H1 (cell line): Measurements from ENCODE around the gene UBE2H. TPM values are rescaled to one million over a fixed set of nuclear protein-coding genes. Genes with fewer than 3 reads are reported as not detected.

Experiments
- CTCF ChIA-PET: fragments of 300-600 bp; sonication (Branson Sonifier 250); formaldehyde crosslinking; loops from one replicate; lab custom pipeline; 2021; ENCODE audit not compliant: partially characterized antibody; lab: Charles Lee
- POLR2A ChIA-PET: fragments of 300-600 bp; sonication (Branson Sonifier 250); formaldehyde crosslinking; loops from one replicate; lab custom pipeline; 2021; ENCODE audit warnings: inconsistent platforms; ENCODE audit not compliant: partially characterized antibody; lab: Charles Lee
- DNase-seq, 2 experiments: peaks; one replicate each; pipeline versions ENCODE4 v3.0.0 to v3.0.0-alpha.2; 2010 to 2022; ENCODE audit warnings: low spot score in 2 of 2, low read depth in 1 of 2, mixed read lengths in 1 of 2
- FAIRE-seq: peaks from 2 replicates; lab custom pipeline; 2011; peaks lifted over from hg19 to GRCh38; lab: Jason Lieb, UNC
- H2AFZ ChIP-seq: 2 replicates; pipeline ENCODE4 v1.8.1; 2012; ENCODE audit warnings: low read length, inconsistent platforms
- H2AK5ac ChIP-seq: 2 replicates; pipeline ENCODE4 v1.6.1; 2013; ENCODE audit warnings: low read depth, low read length
- H2BK120ac ChIP-seq: replicated peaks from 2 replicates; pipeline ENCODE3; 2013; ENCODE audit warnings: low read depth, low read length, inconsistent platforms
- H2BK12ac ChIP-seq: 2 replicates; pipeline ENCODE4 v1.6.1; 2013; ENCODE audit warnings: low read depth, low read length
- H2BK15ac ChIP-seq: 2 replicates; pipeline ENCODE4 v1.6.1; 2013; ENCODE audit warnings: low read length
- H2BK20ac ChIP-seq: 2 replicates; pipeline ENCODE4 v1.6.1; 2013; ENCODE audit warnings: low read length
- H2BK5ac ChIP-seq: 2 replicates; pipeline ENCODE4 v1.6.1; 2013; ENCODE audit warnings: low read depth, low read length
- H3K14ac ChIP-seq: 2 replicates; pipeline ENCODE4 v1.6.1; 2013; ENCODE audit warnings: inconsistent platforms; ENCODE audit not compliant: insufficient read length
- H3K18ac ChIP-seq: 2 replicates; pipeline ENCODE4 v1.6.1; 2013; ENCODE audit warnings: low read length; ENCODE audit errors: extremely low read depth
- H3K23ac ChIP-seq: 2 replicates; pipeline ENCODE4 v1.6.1; 2013; ENCODE audit warnings: inconsistent platforms; ENCODE audit not compliant: insufficient read length
- H3K23me2 ChIP-seq: 2 replicates; pipeline ENCODE4 v1.6.1; 2013; ENCODE audit warnings: low read depth, low read length
- H3K27ac ChIP-seq: 2 replicates; pipeline ENCODE4 v1.6.1; 2011; ENCODE audit warnings: low read depth, low read length, inconsistent platforms
- H3K27me3 ChIP-seq, 4 experiments: replicated peaks in 1 of 4; 1 replicate in 1 of 4; 2 replicates in 3 of 4; pipeline versions ENCODE4 v1.6.1 to v1.8.1; 2011 to 2013; ENCODE audit warnings: low read length in 3 of 4, mild to moderate bottlenecking in 3 of 4, inconsistent platforms in 2 of 4, mixed read lengths in 2 of 4, moderate library complexity in 1 of 4; ENCODE audit not compliant: control insufficient read depth in 3 of 4, insufficient read depth in 3 of 4; ENCODE audit errors: extremely low read depth in 1 of 4
- H3K36me3 ChIP-seq, 4 experiments: 2 replicates each; pipeline versions ENCODE4 v1.6.1 to v1.8.1; 2011 to 2013; ENCODE audit warnings: mild to moderate bottlenecking in 4 of 4, low read length in 3 of 4, moderate library complexity in 2 of 4, control low read depth in 1 of 4, inconsistent platforms in 1 of 4; ENCODE audit not compliant: insufficient read depth in 4 of 4, control insufficient read depth in 2 of 4
- H3K4ac ChIP-seq: replicated peaks from 2 replicates; pipeline ENCODE3; 2013; ENCODE audit warnings: low read length, low read depth, mixed read lengths, inconsistent platforms; ENCODE audit not compliant: insufficient read length
- H3K4me1 ChIP-seq, 4 experiments: replicated peaks in 1 of 4; 1 replicate in 1 of 4; 2 replicates in 3 of 4; pipeline versions ENCODE4 v1.6.1 to v1.8.1; 2011 to 2013; ENCODE audit warnings: low read length in 3 of 4, inconsistent platforms in 2 of 4, mixed read lengths in 1 of 4; ENCODE audit not compliant: insufficient read depth in 4 of 4, control insufficient read depth in 3 of 4
- H3K4me2 ChIP-seq, 2 experiments: 2 replicates each; pipeline versions ENCODE4 v1.6.1 to v1.8.1; 2011 to 2013; ENCODE audit warnings: low read depth in 2 of 2, low read length in 2 of 2, control low read depth in 1 of 2, inconsistent platforms in 1 of 2, mild to moderate bottlenecking in 1 of 2; ENCODE audit not compliant: insufficient read depth in 1 of 2
- H3K4me3 ChIP-seq, 4 experiments: fragments of 200-600, 300-600 bp in 1 of 4; sonication (generic), shearing (Covaris generic), sonication (Bioruptor Twin) in 1 of 4; 2 replicates each; pipeline versions ENCODE4 v1.5.1 to v1.8.1; 2011 to 2016; ENCODE audit warnings: low read length in 4 of 4, low read depth in 3 of 4, control low read depth in 2 of 4, inconsistent platforms in 2 of 4, mild to moderate bottlenecking in 2 of 4, mixed read lengths in 1 of 4, moderate library complexity in 1 of 4; ENCODE audit not compliant: insufficient read depth in 2 of 4; ENCODE audit errors: extremely low read depth in 1 of 4
- H3K56ac ChIP-seq: replicated peaks from 2 replicates; pipeline ENCODE3; 2013; ENCODE audit warnings: low read depth, mild to moderate bottlenecking, mixed read lengths, low read length, inconsistent platforms; ENCODE audit not compliant: insufficient read length
- H3K79me1 ChIP-seq: 2 replicates; pipeline ENCODE4 v1.6.1; 2013; ENCODE audit warnings: low read depth, low read length, control low read depth
- H3K79me2 ChIP-seq, 2 experiments: 2 replicates each; pipeline versions ENCODE4 v1.6.1 to v1.8.1; 2012 to 2013; ENCODE audit warnings: low read length in 2 of 2, mild to moderate bottlenecking in 2 of 2, inconsistent platforms in 1 of 2; ENCODE audit not compliant: insufficient read depth in 2 of 2, control insufficient read depth in 1 of 2
- H3K9ac ChIP-seq, 4 experiments: replicated peaks in 1 of 4; 1 replicate in 1 of 4; 2 replicates in 3 of 4; pipeline versions ENCODE4 v1.6.1 to v1.8.1; 2011 to 2013; ENCODE audit warnings: low read depth in 3 of 4, low read length in 3 of 4, control low read depth in 2 of 4, mild to moderate bottlenecking in 2 of 4, moderate library complexity in 2 of 4, inconsistent platforms in 1 of 4; ENCODE audit errors: extremely low read depth in 1 of 4
- H3K9me3 ChIP-seq, 2 experiments: 2 replicates each; pipeline versions ENCODE4 v1.6.1 to v1.8.1; 2012 to 2013; ENCODE audit warnings: mild to moderate bottlenecking in 2 of 2, moderate library complexity in 2 of 2, control low read depth in 1 of 2, inconsistent platforms in 1 of 2, low read depth in 1 of 2, low read length in 1 of 2, mixed read lengths in 1 of 2; ENCODE audit not compliant: insufficient read depth in 2 of 2
- H4K20me1 ChIP-seq, 2 experiments: replicated peaks in 1 of 2; 2 replicates each; pipeline versions ENCODE3 to v1.8.1; 2011 to 2013; ENCODE audit warnings: inconsistent platforms in 2 of 2, low read length in 2 of 2, mild to moderate bottlenecking in 1 of 2; ENCODE audit not compliant: insufficient read depth in 2 of 2, control insufficient read depth in 1 of 2
- H4K5ac ChIP-seq: 2 replicates; pipeline ENCODE4 v1.6.1; 2013; ENCODE audit warnings: low read length, low read depth, mixed read lengths, inconsistent platforms; ENCODE audit not compliant: insufficient read length
- H4K8ac ChIP-seq: 2 replicates; pipeline ENCODE4 v1.8.0; 2013; ENCODE audit warnings: mild to moderate bottlenecking, moderate library complexity, low read length, inconsistent platforms; ENCODE audit not compliant: insufficient read depth; ENCODE audit errors: extremely low read depth
- H4K91ac ChIP-seq: replicated peaks from 2 replicates; pipeline ENCODE3; 2013; ENCODE audit warnings: low read length, mixed read lengths, inconsistent platforms; ENCODE audit not compliant: insufficient read length
- GABPA ChIP-seq: IDR thresholded peaks from 2 replicates; pipeline ENCODE4 v1.6.1; 2011; ENCODE audit warnings: mild to moderate bottlenecking, low read length, moderate library complexity, borderline replicate concordance; ENCODE audit not compliant: insufficient read depth
- KDM4A ChIP-seq: IDR thresholded peaks from one replicate; pipeline ENCODE4 v1.7.1; 2012; ENCODE audit warnings: low read depth, mild to moderate bottlenecking, moderate library complexity, low read length, inconsistent platforms; ENCODE audit not compliant: severe bottlenecking
- WGBS, 2 experiments: shearing (Covaris generic) in 1 of 2; methylation state at CpG; one replicate each; pipeline versions ENCODE4 v1.1.6 to v1.1.7; 2013 to 2015; ENCODE audit warnings: low lambda C conversion rate in 2 of 2, mixed read lengths in 2 of 2, inconsistent platforms in 1 of 2, low coverage in 1 of 2, missing lambda C conversion rate in 1 of 2; ENCODE audit not compliant: insufficient replicate concordance in 2 of 2, insufficient coverage in 1 of 2, insufficient read length in 1 of 2; ENCODE audit errors: extremely low coverage in 1 of 2, missing lambda C conversion rate in 1 of 2; 5-methylcytosine and 5-hydroxymethylcytosine counted together
- polyA plus RNA-seq, 7 experiments: library from polyadenylated mRNA; depleted of rRNA in 3 of 7; stranded (reverse) in 5 of 7; unstranded in 2 of 7; fragments of >200 nt in 5 of 7; fragments of 200-250 nt in 2 of 7; gene quantifications; 1 replicate in 5 of 7; 2 replicates in 1 of 7; 4 replicates in 1 of 7; pipeline versions ENCODE4 v1.2.1 to v1.2.3, GENCODE V29; 2011 to 2013; ENCODE audit warnings: missing spikeins in 2 of 7, mixed read lengths in 2 of 7
- total RNA-seq: library from RNA; stranded (reverse); fragmentation: NEBNext Ultra II Directional; extraction: Animal tissue kit (Norgen Biotek cat#: 25700); gene quantifications from 2 replicates; pipeline ENCODE4 v1.2.1, GENCODE V29; 2021
- TF ChIP-seq, protein P1 (sequence below): IDR thresholded peaks from 2 replicates; pipeline ENCODE4 v1.6.1; 2011; ENCODE audit warnings: low read depth, mild to moderate bottlenecking, low read length; ENCODE audit not compliant: insufficient read depth

The UBE2H gene
- total and polyA plus RNA-seq, 2 of the 8 experiments (the other 6 are each of a cell fraction or from before 2014, with no cell fraction given), result 30.6 to 62.2 TPM

DNA sequence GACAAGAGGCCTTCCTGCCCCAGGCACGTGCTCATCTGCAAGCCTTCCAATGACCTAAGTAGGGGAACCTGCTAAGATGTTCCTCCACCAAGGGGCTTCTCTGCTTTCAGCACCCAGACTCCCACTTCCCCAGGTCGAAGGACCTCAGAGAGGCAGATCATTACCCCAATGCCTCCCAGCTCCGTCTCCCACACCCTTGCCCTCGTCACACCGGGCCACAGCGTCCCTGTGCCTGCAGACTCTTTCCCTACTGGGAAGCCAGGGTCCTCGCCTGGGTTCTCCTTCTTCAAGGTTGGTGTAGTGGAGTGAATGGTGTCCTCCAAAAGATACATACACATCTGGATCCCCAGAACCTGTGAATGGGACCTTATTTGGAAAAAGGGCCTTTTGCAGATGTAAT, 151.9 kb downstream of the UBE2H start:
- H3K9me3 ChIP-seq, result no peaks in the 10 kb centered on the region
- no peak overlapping the region for H4K91ac ChIP-seq
- H3K23me2 ChIP-seq, result no peaks in the 10 kb centered on the region
- WGBS, 2 experiments, result 88% methylated on average over 7 of the region's 7 CpGs; no CpG with 5 or more reads in 1 of the 2 experiments
- H3K56ac ChIP-seq, result no peak overlapping the region
- no peak overlapping the region for H3K4me2 ChIP-seq
- no peaks in the 10 kb centered on the region for H3K79me2 ChIP-seq
- H2BK15ac ChIP-seq, result no peak overlapping the region
- ChIA-PET CTCF (interaction anchor here (0.8 to 1.5 kb wide), 2 partner anchors 27 to 211 kb away, joined by 3 read pairs; no protein-coding TSS in a partner anchor), POLR2A (interaction anchor here (1.6 to 1.7 kb wide), 2 partner anchors 22 to 29 kb away, joined by 3 to 4 read pairs; no protein-coding TSS in a partner anchor)
- no peak for DNase-seq
- no peak overlapping the region for H3K4ac ChIP-seq
- no peak overlapping the region; the same call in 1 of the 2 replicates for H3K18ac ChIP-seq
- no peak overlapping the region for H3K9ac ChIP-seq
- no peak overlapping the region for H2BK120ac ChIP-seq
- H2AFZ ChIP-seq, result no peak overlapping the region
- H3K36me3 ChIP-seq, result no peaks in the 10 kb centered on the region
- no peak for FAIRE-seq
- no peak overlapping the region for H3K23ac ChIP-seq
- H4K8ac ChIP-seq, result no peak overlapping the region
- no peaks in the 10 kb centered on the region for H4K20me1 ChIP-seq
- no peak overlapping the region for H2BK20ac ChIP-seq
- TF ChIP-seq GABPA (no peak), KDM4A (no peak)
- TF ChIP-seq, protein P1, sequence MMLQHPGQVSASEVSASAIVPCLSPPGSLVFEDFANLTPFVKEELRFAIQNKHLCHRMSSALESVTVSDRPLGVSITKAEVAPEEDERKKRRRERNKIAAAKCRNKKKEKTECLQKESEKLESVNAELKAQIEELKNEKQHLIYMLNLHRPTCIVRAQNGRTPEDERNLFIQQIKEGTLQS, result no peak
- H3K79me1 ChIP-seq, result no peaks in the 10 kb centered on the region
- no peak overlapping the region for H2BK12ac ChIP-seq
- no peak overlapping the region for H2AK5ac ChIP-seq
- H3K27me3 ChIP-seq, result no peaks in the 10 kb centered on the region
- H3K4me3 ChIP-seq, result no peak overlapping the region
- H3K14ac ChIP-seq, result no peak overlapping the region
- no peak overlapping the region for H4K5ac ChIP-seq
- H3K4me1 ChIP-seq, result peaks cover 3 to 13% (median 10%) of the 10 kb centered on the region in 4 experiments; a peak in 6 of 7 replicates
- no peak overlapping the region for H3K27ac ChIP-seq
- H2BK5ac ChIP-seq, result no peak overlapping the region
